NK-92 (cell line): ENCODE data around the gene FCGR2B.
"Not testable (repeated sequence)": the region's sequence is repeated elsewhere in the genome, so short reads cannot be mapped to it uniquely, and the experiment has no call there.

Experiments used
- DNase-seq: peaks from one replicate; lab custom pipeline; 2025; ENCODE audit not compliant: unreplicated experiment; lab: John Stamatoyannopoulos, UW

The FCGR2B gene

DNA sequence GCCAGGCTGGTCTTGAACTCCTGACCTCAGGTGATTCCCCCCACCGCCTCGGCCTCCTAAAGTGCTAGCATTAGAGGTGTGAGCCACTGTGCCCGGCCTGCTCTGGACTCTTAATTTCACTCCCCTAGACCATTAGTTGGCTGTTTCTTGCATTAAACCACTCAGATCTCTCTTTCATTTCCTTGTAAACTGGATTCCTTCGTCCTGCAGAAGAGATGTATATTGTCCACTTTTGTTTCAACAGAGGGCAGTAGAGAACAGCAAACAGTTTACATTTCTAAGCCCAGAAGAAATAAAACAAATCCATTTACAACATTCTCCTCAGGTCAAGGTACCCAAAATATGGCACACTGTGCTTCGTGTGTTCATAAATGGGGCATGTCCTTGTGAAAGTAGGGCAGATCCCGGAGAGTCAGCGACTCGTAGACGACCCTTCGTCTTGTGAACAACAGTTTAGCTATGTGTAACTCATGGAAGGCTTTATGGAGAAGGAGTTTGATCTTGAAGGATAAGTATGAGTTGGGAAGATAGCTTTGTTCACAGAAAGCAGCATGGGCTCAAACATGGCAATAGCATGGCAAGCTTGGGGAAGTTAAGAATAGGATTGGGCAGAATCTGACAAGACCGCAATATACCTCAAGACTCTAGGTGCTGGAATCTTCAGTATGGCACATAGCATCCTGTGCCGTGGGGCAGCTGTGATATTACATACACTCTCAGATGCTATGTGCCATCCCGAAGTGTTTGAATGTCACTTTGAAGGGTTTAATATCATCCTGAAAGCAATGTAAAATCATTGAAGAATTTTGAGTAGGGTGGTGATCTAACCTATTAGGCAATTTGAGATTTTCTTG lies 15.2 kb upstream of the FCGR2B start:
- DNase-seq = not testable (repeated sequence)

DNA sequence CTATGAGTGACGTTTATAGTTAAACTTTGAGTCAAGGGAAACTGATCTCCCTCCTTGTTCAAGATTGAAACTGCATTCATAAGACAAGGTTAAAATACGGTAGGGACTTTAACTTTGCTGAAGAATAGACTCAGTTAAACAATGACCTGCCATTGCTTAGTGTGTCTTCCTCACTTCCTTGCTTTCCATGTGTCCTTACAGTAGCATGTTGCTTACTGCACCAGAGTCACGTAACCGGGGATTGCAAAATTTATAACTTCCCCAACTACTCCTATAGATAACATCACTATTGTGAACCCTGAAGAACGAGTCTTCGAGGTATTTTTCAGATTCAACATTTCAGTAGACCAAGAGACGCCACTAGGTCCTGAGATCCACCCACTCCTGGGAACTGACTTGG lies 9.4 kb upstream of the FCGR2B start:
- not testable (repeated sequence) for DNase-seq

DNA sequence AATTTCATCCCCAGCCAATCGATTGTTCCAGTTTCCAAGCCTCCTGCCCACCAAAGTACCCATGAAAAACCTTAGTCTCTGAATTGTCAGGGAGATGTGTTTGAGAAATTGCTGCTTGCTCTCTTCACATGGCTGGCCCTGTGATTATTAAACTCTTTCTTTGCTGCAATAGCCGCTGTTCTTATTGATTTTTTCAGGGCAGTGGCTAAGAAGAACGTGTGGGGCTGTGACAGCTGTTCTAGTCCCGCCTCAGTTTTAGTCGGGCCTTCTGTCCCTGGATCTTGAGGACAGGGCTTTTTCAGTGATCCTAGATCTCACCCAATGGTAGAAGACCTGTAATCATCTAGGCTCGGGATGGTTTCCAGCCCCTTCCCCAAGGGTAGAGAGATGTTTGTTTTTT lies 9.0 kb upstream of the FCGR2B start:
- DNase-seq = not testable (repeated sequence)

DNA sequence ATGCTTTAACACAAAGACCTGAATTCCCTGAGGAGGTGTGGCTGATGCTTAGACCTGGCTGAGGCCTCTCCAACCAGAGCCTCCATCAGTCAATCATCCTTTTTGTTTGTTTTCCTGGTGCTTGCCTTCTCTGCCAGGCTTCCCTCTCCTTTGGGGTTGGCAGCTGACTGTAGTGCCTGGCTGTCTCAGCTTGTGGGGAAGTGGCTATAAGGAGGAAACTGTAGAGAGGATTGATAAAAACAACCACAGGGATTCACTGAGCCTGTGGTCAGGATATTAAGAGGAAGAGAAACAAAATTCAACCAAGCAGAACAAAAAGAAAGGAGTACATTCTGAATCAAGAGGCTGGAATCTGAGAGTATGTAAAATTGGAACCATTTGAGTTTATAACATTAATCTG lies 4.4 kb upstream of the FCGR2B start:
- DNase-seq = not testable (repeated sequence)

DNA sequence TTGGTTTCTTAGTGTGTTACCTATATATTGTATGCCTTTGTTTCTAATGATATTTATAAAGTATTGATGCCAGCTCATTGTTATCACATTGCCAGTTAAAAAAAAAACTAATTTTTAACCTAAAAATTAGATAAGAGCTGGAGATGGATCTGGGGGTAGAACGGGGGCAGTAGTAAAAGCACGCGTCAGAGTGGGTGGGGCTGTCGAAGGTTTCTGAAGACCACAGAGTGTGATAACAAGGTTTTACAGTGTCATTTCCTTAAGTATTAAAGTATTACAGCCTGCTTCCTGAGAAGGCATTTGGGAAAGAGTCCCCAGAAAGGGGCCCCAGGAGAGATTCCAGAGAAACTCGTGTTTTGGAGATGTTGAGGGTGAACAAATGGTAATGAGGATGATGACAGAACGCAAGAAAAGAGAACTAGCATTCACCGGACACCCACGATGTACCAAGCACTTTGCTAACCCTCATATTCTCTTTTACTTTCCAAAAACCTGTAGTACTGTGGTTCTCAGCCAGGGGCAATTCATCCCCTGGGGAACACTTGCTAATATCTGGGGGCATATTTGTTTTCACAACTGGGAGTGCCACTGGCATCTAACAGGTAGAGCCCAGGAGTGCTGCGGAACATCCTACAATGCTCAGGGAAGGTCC lies 1.2 kb upstream of the FCGR2B start:
- DNase-seq = not testable (repeated sequence)

DNA sequence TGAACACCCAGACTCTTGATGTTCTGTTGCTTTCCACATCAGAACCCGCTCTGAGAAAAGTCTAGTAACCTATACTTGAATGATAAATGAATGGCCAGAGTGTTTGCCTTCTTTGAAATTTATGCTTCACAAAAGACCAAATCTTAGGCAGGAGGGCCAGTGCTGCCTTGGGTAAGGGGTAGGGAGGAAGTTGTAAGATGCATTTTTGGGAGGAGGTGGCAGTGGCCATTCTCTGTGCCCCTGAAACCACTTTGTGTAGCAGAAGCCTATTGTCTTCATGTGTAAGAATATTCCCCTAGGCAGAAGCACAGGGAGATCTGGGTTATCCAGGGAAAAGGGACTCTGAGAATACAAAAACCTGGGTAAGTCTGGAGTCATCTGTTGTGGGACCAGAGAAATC lies 626 bp downstream of the FCGR2B start:
- DNase-seq = not testable (repeated sequence)

DNA sequence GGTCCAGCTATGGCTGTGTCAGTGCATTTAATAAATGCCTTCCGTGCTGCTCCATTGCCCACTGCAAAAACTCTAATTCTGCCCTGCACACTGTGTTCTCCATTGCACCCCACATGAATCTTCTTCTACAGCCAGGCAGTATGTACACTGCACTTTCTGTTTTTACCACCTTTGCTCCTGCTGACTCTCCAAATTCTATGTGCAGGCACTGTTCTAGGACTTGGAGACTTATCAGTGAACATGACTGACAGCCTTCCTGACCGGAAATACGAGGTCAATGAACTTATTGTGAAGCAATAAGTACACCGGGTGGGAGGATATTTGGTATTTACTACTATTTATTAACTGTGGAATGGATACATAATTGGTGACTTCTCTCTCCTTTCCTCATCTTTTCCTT lies 1.7 kb downstream of the FCGR2B start:
- DNase-seq = not testable (repeated sequence)

DNA sequence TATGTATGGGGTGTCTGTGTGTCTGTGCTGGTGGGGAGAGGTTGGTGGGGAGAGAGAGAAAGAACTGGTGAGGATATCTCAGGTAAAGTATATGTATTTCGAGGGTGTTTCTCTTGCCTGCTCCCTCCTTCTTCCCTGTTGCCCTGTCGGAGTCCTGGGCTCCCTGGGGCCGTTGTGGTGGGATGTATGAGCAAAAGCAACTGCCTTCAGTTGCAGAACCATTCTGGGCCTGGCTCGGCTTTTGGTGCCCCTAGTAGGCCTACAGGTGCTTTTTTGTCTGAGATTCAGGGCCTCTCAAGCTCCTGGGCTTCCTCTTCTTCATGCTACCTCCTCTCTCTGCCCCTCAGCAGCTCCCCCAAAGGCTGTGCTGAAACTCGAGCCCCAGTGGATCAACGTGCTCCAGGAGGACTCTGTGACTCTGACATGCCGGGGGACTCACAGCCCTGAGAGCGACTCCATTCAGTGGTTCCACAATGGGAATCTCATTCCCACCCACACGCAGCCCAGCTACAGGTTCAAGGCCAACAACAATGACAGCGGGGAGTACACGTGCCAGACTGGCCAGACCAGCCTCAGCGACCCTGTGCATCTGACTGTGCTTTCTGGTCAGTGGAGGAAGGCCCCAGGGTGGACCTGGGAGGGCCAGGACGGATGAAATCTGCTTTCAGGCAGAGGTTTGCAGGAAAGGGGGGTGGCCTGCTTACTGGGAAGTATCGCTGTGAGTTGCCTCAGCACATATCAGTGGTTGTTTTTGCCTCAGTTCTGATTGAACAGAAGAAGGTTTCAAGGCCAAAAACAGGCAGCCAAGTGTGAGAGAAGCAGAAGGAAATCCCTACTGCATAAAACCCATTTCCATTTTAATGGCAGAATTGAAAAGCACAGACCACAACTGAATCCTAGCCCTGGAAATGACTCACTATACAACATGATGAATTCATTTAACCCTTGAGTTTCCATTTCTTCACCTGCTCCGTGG lies 8.4 kb downstream of the FCGR2B start:
- not testable (repeated sequence) for DNase-seq

DNA sequence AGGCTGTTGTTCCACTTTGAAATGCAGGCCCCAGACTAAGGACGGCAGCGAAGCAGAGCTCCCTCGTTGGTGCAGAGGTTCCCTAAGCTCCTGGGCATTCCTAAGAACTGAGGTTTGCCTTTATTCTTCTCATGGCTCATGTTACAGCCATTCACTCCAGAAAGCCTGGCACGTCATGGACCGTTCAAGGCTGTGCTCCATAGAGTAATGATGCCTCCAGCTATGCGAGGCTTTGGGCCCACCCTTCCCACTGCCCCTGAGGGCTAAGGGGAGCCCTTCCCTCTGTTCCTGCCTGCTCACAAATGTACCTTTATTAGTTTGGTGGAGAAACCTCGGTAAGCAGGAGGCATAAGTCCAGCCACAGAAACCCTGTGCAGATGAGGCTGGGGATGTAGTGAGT lies 10.5 kb downstream of the FCGR2B start:
- not testable (repeated sequence) for DNase-seq

DNA sequence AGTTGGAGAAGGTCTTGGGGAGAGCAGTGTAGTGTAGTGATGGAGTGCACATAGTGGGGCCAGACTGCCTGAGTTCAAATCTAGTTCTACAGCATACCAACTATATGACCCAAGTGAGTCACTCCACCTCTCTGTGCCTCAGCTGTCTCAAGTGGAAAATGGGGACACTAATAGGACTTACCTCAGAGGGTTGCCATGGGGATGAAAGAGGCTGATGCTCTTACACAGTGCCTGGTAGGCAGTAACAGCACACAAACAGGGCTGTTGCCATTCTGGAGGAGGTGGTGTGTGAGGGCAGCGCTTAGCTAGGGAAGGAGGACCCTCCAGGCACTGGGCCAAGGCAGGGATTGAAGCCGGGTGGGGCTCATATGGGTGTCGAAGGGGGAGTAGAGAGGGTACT lies 11.5 kb downstream of the FCGR2B start:
- not testable (repeated sequence) for DNase-seq

DNA sequence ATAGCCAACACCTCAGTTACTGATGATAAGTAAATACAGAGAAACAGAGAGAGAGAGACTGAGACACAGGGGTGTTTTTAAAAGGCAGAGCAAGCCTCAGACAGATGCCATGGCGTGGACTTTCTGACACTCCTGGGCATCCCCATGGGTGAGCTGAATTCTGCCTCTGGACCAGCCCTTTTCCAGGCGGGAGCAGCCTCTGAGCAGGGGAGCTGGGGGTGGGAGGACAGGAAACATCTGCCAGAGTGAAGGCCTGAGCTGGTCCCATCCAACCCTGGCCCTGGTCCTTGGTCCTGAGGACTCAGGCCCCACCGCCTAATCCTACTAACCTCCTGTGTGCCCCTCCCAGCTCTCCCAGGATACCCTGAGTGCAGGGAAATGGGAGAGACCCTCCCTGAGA lies 12.0 kb downstream of the FCGR2B start:
- DNase-seq = not testable (repeated sequence)

DNA sequence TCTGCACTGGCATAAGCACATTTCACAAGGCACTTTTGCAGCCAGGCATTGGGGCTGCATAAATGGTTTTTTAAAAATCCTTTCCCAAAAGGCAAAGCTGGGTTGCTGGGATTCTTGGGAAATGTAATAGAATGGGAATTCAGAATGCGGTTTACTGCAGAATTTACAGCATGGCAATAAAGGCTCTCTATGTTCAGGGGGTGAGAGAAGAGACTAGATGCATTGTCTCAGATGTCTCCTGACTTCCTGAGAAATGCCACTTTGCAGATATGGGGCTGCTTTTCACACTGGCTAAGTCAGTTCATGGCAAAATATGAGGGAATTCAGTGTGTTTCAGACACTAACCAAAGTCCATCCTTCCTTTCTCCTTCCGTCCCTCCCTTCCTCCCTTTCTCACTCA lies 13.5 kb downstream of the FCGR2B start:
- no peak for DNase-seq

DNA sequence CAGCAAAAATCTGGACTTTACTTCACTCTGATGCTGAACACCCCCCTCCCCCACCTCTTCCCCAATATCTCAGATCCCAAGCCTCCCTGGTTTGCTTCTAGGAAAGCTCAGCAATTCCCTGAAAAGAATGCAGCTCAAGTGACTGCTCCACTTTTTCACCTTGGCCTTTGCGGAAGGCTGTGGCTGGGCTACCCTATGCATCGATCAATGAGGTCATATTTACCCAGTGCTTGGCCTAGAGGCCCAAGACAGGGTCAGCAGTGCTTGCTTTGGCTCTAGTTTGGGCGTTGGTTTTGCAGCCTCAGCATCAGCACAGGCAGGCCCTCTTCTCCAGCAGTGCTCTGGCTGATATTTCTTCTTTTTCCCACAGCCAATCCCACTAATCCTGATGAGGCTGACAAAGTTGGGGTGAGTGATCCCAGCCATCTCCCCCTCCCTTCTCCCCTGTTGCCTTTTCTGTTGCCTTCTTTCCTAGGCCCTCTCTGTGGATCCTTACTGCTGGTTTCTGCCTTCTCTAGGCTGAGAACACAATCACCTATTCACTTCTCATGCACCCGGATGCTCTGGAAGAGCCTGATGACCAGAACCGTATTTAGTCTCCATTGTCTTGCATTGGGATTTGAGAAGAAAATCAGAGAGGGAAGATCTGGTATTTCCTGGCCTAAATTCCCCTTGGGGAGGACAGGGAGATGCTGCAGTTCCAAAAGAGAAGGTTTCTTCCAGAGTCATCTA lies 14.2 kb downstream of the FCGR2B start:
- DNase-seq = no peak

DNA sequence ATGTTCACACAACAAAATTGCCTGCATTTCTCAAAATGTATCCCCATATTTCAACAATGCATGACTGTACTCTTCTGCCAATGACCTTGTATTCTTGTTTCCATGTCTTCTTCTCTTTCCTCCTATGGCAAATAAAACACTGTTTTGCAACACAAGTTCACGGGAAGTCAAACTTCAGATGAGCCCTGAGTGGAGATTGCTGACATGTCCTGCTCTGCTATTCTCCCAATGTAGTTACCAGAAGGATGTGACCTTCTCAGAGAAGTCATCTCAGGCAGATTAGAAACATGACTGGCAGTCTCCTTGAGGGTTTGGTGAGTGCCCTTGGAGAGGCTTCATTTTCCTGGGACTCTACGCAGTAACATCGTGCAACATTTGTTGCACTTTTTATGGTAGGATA lies 15.6 kb downstream of the FCGR2B start:
- DNase-seq = no peak

DNA sequence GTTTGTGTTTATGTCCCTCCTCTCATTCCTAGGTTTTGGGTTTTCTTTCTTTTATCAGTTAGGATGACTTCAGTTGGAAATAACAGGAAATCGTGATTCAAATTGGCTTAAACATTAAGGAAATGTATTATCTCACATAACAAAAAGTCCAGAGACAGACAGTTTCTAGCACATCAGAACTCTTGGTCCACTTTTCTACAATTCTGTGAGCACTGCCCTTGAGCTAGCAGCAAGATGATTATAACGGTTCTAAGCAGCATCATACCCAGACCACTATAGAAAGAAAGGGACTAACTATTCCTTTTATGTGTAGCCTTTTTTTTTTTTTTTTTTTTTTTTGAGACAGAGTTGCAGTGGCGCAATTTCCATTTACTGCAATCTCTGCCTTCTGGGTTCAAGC lies 18.9 kb downstream of the FCGR2B start:
- no peak for DNase-seq

DNA sequence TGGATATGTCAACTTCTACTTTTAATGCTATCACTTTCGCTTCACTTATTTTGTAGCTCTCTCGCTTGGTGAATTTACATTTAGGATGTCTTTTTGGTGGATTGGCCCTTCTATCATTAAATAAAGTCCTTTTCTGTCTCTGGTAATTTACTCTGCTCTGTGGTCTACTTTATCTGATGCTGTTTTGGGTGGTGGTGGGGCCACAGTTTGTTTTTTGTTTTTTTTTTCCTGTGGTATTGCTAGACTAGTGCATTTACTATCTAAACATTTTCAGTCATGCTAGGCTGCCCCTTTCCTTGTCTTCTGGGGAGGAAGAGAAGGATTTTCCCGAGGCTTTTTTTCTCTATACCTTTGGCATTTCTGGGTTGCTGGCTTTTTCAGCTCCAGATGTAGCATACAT lies 26.0 kb downstream of the FCGR2B start:
- DNase-seq = no peak

DNA sequence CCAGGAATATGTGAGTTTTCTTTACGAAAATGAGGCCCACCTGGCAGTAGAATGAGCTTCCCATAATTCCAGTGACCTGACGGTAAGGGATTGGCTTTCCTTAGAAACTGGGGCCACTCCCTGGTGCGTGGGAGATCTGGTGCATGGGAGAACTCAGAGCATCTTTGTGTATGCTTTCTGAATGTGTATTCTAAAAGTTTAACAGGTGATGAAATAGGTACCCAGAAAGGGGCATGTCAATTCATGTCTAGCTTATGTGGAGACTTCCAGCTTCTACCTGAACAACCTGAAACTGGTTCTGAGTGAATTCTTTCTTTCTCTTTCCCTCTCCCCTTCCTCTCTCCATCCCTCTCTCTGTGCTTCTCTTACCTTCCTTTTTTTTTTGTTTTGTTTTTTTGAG lies 28.9 kb downstream of the FCGR2B start:
- DNase-seq = no peak

DNA sequence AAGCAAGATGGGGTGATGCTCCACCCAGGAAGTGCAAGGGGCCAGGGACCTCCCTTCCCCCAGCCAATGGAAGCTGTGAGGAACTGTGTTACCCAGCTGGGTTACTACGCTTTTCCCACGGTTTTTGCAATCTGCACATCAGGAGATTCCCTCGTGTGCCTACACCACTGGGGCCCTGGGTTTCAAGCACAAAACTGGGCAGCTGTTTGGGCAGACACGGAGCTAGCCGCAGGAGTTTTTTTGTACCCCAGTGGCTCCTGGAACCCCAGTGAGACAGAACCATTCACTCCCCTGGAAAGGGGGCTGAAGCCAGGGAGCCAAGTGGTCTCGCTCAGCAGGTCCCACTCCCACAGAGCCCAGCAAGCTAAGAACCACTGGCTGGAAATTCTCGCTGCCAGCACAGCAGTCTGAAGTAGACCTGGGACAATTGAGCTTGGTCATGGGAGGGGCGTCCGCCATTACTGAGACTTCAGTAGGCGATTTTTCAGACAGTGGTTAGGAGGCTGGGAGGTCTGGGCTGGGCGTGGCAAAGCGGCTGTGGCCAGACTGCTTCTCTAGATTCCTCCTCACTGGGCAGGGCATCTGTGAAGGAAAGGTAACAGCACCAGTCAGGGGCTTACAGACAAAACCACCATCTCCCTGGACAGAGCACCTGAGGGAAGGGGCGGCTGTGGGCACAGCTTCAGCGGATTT lies 30.2 kb downstream of the FCGR2B start:
- not testable (repeated sequence) for DNase-seq

DNA sequence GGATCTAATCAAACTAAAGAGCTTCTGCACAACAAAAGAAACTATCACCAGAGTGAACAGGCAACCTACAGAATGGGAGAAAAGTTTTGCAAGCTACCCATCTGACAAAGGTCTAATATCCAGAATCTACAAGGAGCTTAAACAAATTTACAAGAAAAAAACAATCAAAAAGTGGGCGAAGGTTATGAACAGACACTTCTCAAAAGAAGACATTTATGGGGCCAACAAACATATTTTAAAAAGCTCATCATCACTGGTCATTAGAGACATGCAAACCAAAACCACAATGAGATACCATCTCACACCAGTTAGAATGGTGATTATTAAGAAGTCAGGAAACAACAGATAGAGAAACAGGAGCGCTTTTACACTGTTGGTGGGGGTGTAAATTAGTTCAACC lies 35.4 kb downstream of the FCGR2B start:
- DNase-seq = not testable (repeated sequence)

DNA sequence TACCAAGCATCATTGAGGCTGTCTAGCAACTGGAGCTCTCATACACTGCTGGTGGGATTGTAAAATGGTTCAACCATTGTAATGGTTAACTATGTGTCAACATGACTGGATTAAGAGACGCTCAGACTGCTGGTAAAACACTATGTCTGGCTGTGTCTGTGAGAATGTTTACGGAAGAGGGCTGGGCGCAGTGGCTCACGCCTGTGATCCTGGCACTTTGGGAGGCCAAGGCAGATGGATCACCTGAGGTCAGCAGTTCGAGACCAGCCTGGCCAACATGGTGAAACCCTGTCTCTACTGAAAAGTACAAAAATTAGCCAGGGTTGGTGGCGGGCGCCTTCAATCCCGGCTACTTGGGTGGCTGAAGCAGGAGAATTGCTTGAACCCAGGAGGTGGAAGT lies 39.3 kb downstream of the FCGR2B start:
- no peak for DNase-seq
